Endothelial cell of umbilical vein (primary cell): ENCODE results near the gene ORC2. TPM values are rescaled to one million over a fixed set of nuclear protein-coding genes. Genes with fewer than 3 reads are reported as not detected.

Experiments
- Bru-seq: library from RNA; stranded (reverse); fragments of 400-500 nt; gene quantifications from one replicate; lab custom pipeline; 2021; lab: Mats Ljungman, UMichigan
- BruChase-seq, 2 experiments: library from RNA; stranded (reverse); fragments of 400-500 nt; gene quantifications; one replicate each; lab custom pipeline; 2021; lab: Mats Ljungman, UMichigan
- BruUV-seq: library from RNA; stranded (reverse); fragments of 400-500 nt; replicated peaks from 2 replicates; lab custom pipeline; 2021; lab: Mats Ljungman, UMichigan
- CTCF ChIA-PET: fragments of 300-600, 350-600 bp; sonication (Branson Sonifier 250); formaldehyde crosslinking; loops from one replicate; lab custom pipeline; 2021; ENCODE audit warnings: antibody characterized with exemption, inconsistent platforms; lab: Charles Lee
- POLR2A ChIA-PET: fragments of 300-600, 350-600 bp; sonication (Branson Sonifier 250); formaldehyde crosslinking; loops from one replicate; lab custom pipeline; 2021; ENCODE audit warnings: antibody characterized with exemption, inconsistent platforms; lab: Charles Lee
- DNase-seq: peaks from one replicate; pipeline ENCODE4 v3.0.0-alpha.2; 2011; ENCODE audit warnings: low read depth, low spot score
- FAIRE-seq: peaks from 2 replicates; lab custom pipeline; 2011; peaks lifted over from hg19 to GRCh38; lab: Jason Lieb, UNC
- H2AFZ ChIP-seq: 2 replicates; pipeline ENCODE4 v1.6.0; 2012; ENCODE audit warnings: low read depth, low read length, control low read depth, inconsistent platforms
- H3K27ac ChIP-seq: 2 replicates; pipeline ENCODE4 v1.5.1; 2011; ENCODE audit warnings: low read depth, mild to moderate bottlenecking, control low read depth, low read length, moderate library complexity; ENCODE audit not compliant: insufficient read depth
- H3K27me3 ChIP-seq, 2 experiments: 2 replicates each; pipeline versions ENCODE4 v1.6.0 to v1.6.1; 2011; ENCODE audit warnings: low read length in 2 of 2, mixed read lengths in 1 of 2; ENCODE audit not compliant: control insufficient read depth in 2 of 2, insufficient read depth in 2 of 2
- H3K36me3 ChIP-seq, 2 experiments: 2 replicates in 1 of 2; 3 replicates in 1 of 2; pipeline ENCODE4 v1.5.1; 2011; ENCODE audit warnings: low read length in 2 of 2, mild to moderate bottlenecking in 1 of 2, moderate library complexity in 1 of 2; ENCODE audit not compliant: control insufficient read depth in 2 of 2, insufficient read depth in 2 of 2; ENCODE audit errors: extremely low read depth in 1 of 2
- H3K4me1 ChIP-seq: 3 replicates; pipeline ENCODE4 v1.5.1; 2011; ENCODE audit warnings: mild to moderate bottlenecking, low read length; ENCODE audit not compliant: control insufficient read depth, insufficient read depth; ENCODE audit errors: extremely low read depth
- H3K4me2 ChIP-seq: 2 replicates; pipeline ENCODE4 v1.6.1; 2011; ENCODE audit warnings: low read length, control low read depth, mixed read lengths; ENCODE audit not compliant: insufficient read depth
- H3K4me3 ChIP-seq, 3 experiments: fragments of 200-600 bp in 1 of 3; sonication (generic), shearing (Covaris generic) in 1 of 3; replicated peaks in 1 of 3; 2 replicates each; pipeline ENCODE4 v1.5.1; 2011 to 2016; ENCODE audit warnings: control low read depth in 3 of 3, low read length in 3 of 3, mild to moderate bottlenecking in 2 of 3, inconsistent platforms in 1 of 3, low read depth in 1 of 3, moderate library complexity in 1 of 3; ENCODE audit not compliant: insufficient read depth in 1 of 3
- H3K79me2 ChIP-seq: 2 replicates; pipeline ENCODE4 v1.6.0; 2012; ENCODE audit warnings: low read length, inconsistent platforms; ENCODE audit not compliant: control insufficient read depth, insufficient read depth
- H3K9ac ChIP-seq: replicated peaks from 2 replicates; pipeline ENCODE3; 2011; ENCODE audit warnings: low read length, control low read depth; ENCODE audit not compliant: insufficient read depth; ENCODE audit errors: extremely low read depth
- H3K9me1 ChIP-seq: replicated peaks from 3 replicates; pipeline ENCODE4 v1.6.0; 2011; ENCODE audit warnings: mild to moderate bottlenecking, low read length; ENCODE audit not compliant: control insufficient read depth, insufficient read depth; ENCODE audit errors: extremely low read depth
- H3K9me3 ChIP-seq: replicated peaks from 2 replicates; pipeline ENCODE4 v1.5.1; 2012; ENCODE audit warnings: low read length, inconsistent platforms; ENCODE audit not compliant: control insufficient read depth, insufficient read depth
- H4K20me1 ChIP-seq: replicated peaks from 2 replicates; pipeline ENCODE3; 2011; ENCODE audit warnings: mild to moderate bottlenecking, low read length; ENCODE audit not compliant: control insufficient read depth, insufficient read depth; ENCODE audit errors: extremely low read depth
- EZH2 ChIP-seq: IDR thresholded peaks from 2 replicates; pipeline ENCODE4 v1.6.1; 2012; ENCODE audit warnings: borderline replicate concordance, low read depth, mild to moderate bottlenecking, moderate library complexity, low read length, inconsistent platforms; ENCODE audit not compliant: severe bottlenecking
- FOS ChIP-seq: IDR thresholded peaks from 2 replicates; pipeline ENCODE4 v1.6.1; 2011; ENCODE audit warnings: mild to moderate bottlenecking, low read length, moderate library complexity, borderline replicate concordance; ENCODE audit not compliant: insufficient read depth
- MYC ChIP-seq: IDR thresholded peaks from one replicate; pipeline ENCODE4 v1.6.1; 2011; ENCODE audit warnings: mild to moderate bottlenecking, low read depth, low read length
- POLR2A ChIP-seq: IDR thresholded peaks from 2 replicates; pipeline ENCODE4 v1.6.1; 2012; ENCODE audit warnings: low read depth, mild to moderate bottlenecking, control low read depth, low read length
- POLR2AphosphoS5 ChIP-seq: IDR thresholded peaks from 2 replicates; pipeline ENCODE4 v1.6.1; 2012; ENCODE audit warnings: low read depth, mild to moderate bottlenecking, control low read depth, low read length, moderate library complexity; ENCODE audit not compliant: insufficient read depth
- dilution Hi-C: fragments of 300-500 bp; cut with MboI; formaldehyde crosslinking; loops from one replicate; pipeline ENCODE4 v1.15.0; 2019; ENCODE audit warnings: low sequenced_read_pairs; ENCODE audit not compliant: extremely low pct_ligation_motif_present
- intact Hi-C: fragments of 100-400 bp; cut with micrococcal nuclease; formaldehyde crosslinking; loops from one replicate; pipeline ENCODE4 v1.10.0; 2022
- long read RNA-seq: library from polyadenylated mRNA; stranded (forward); transcript quantifications from one replicate; pipeline ENCODE4 v2.0.0, GENCODE V29; 2021
- polyA minus RNA-seq, 3 experiments: library from RNA; depleted of rRNA, polyadenylated mRNA; stranded (reverse); fragments of >200 nt; gene quantifications; 1 replicate in 1 of 3; 2 replicates in 2 of 3; pipeline ENCODE4 v1.2.3, GENCODE V29; 2011
- polyA plus RNA-seq, 4 experiments: library from polyadenylated mRNA; depleted of rRNA in 3 of 4; stranded (reverse) in 3 of 4; unstranded in 1 of 4; fragments of >200 nt; gene quantifications; 2 replicates each; pipeline versions ENCODE4 v1.2.1 to v1.2.3, GENCODE V29; 2011 to 2012; ENCODE audit warnings: missing spikeins in 1 of 4
- total RNA-seq: library from RNA; stranded (reverse); gene quantifications from 2 replicates; pipeline ENCODE4 v1.2.3, GENCODE V29; 2021
- TF ChIP-seq, protein P1 (sequence below), 2 donors: IDR thresholded peaks; 1 replicate in 1 of 2; 2 replicates in 1 of 2; pipeline ENCODE4 v1.5.1; 2011; ENCODE audit warnings: low read length in 2 of 2, mild to moderate bottlenecking in 2 of 2, moderate library complexity in 2 of 2, control low read depth in 1 of 2, inconsistent platforms in 1 of 2, low read depth in 1 of 2; ENCODE audit not compliant: insufficient read depth in 1 of 2; ENCODE audit errors: extremely low read depth in 1 of 2
- TF ChIP-seq, protein P2 (sequence below): IDR thresholded peaks from 2 replicates; pipeline ENCODE4 v1.6.1; 2011; ENCODE audit not compliant: insufficient read depth, insufficient read length

The ORC2 gene
- total RNA-seq (34.0 and 45.4 TPM in 2 replicates), polyA plus RNA-seq (2.8 and 4.2 TPM in 2 replicates), polyA minus RNA-seq (7.9 and 8.4 TPM in 2 replicates), Bru-seq, nascent RNA (percentile 86 among the genes with signal in this experiment), BruChase-seq, experiment 1, labeled RNA remaining after a 6-hour chase (percentile 83 among the genes with signal in this experiment), BruChase-seq, experiment 2, labeled RNA remaining after a 2-hour chase (percentile 87 among the genes with signal in this experiment)
- 3.8 TPM in 2 replicates for polyA plus RNA-seq (2011; cell fraction: cytosol; rRNA removed)
- 14.1 and 19.4 TPM in 2 replicates for polyA plus RNA-seq (2011; cell fraction: nucleus; rRNA removed)
- polyA plus RNA-seq (2012): 16.3 and 23.3 TPM in 2 replicates
- 6.7 TPM for polyA minus RNA-seq (2011; cell fraction: cytosol; rRNA and poly(A)+ RNA removed)
- 14.9 and 21.4 TPM in 2 replicates for polyA minus RNA-seq (2011; cell fraction: nucleus; rRNA and poly(A)+ RNA removed)
- long read RNA-seq, full-length matches to known transcripts: 25 of 43 reads
- long read RNA-seq, partial matches to known transcripts: 3 of 43 reads
- long read RNA-seq, other reads (novel, unspliced or antisense): 15 of 43 reads

DNA sequence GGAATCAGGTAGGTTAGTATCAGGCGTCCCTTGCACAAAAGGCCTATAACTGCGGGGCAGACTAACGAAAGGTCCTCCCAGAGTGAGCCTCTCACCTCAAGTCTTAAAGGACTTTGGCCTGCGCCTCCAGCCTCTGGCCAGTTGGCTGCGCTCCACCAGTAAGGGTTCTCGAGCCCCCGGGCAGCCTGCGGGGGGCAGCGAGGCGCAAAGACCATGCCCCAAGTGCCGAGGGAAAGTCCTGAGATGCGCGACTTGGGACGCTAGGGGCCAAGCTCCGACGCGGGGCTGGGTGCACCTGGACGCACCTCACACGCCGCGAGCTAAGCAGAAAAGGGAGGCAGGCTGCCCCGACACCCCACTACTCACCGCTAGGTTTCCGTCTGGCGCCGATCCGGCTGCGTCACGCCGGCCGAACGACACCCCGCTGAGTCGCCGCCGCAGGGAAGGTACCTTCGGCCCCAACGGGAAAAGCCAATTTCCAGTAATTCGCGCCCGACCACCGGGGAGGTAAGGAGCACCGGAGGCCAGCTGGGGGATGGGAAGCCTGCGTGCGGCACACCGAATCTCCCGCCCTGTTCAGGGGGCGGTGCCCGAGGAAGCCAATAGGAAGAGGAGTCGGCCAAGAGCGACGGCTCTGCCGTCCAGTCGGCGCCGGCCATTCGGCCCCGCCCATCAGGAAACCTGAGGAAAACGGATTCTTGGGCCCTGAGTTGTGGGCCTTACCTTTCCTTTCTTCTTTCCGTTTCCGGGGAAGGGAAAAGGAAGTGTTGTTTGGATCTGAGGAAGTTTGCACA, at the start of gene ORC2:
Gene ORC2 (minus strand): TSS at position 537 of the 794 bp plus-strand sequence. CDS start 5,537 bp downstream, outside the sequence.
- CTCF ChIA-PET: interaction anchor here (0.5 to 2.7 kb wide), 17 partner anchors 8 to 269 kb away, joined by 3 to 56 read pairs (median 4); partner anchors contain the start of genes CASP10 and CFLAR
- H3K4me1 ChIP-seq: peaks cover 24% of the 10 kb centered on the region
- peak within 1 kb of the TSS; percentile 87 for H3K9ac ChIP-seq
- TF ChIP-seq FOS: peak; percentile 25
- peak; percentile 29 for TF ChIP-seq POLR2AphosphoS5
- TF ChIP-seq, protein P1, sequence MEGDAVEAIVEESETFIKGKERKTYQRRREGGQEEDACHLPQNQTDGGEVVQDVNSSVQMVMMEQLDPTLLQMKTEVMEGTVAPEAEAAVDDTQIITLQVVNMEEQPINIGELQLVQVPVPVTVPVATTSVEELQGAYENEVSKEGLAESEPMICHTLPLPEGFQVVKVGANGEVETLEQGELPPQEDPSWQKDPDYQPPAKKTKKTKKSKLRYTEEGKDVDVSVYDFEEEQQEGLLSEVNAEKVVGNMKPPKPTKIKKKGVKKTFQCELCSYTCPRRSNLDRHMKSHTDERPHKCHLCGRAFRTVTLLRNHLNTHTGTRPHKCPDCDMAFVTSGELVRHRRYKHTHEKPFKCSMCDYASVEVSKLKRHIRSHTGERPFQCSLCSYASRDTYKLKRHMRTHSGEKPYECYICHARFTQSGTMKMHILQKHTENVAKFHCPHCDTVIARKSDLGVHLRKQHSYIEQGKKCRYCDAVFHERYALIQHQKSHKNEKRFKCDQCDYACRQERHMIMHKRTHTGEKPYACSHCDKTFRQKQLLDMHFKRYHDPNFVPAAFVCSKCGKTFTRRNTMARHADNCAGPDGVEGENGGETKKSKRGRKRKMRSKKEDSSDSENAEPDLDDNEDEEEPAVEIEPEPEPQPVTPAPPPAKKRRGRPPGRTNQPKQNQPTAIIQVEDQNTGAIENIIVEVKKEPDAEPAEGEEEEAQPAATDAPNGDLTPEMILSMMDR (IDR thresholded peaks at IDR 0.05; ENCODE audit: extremely low read depth in 1 of 2, insufficient read depth in 1 of 2, low read depth in 1 of 2, low read length in 2 of 2): peak; percentile 66 to 75
- no peak for TF ChIP-seq EZH2
- peak; percentile 29 for TF ChIP-seq MYC
- peak; percentile 69 for TF ChIP-seq POLR2A
- TF ChIP-seq, protein P2, sequence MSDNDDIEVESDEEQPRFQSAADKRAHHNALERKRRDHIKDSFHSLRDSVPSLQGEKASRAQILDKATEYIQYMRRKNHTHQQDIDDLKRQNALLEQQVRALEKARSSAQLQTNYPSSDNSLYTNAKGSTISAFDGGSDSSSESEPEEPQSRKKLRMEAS: no peak
- dilution Hi-C loops: no loop called here
- peak within 1 kb of the TSS; percentile 81 for H2AFZ ChIP-seq
- peak within 1 kb of the TSS; percentile 30 to 79 (median 61) for H3K4me3 ChIP-seq
- peaks cover 33% of the 10 kb centered on the region for H3K79me2 ChIP-seq
- no TSS peak for BruUV-seq
- POLR2A ChIA-PET: no interaction called here
- H3K9me1 ChIP-seq: no peaks in the 10 kb centered on the region
- peak within 1 kb of the TSS; percentile 71 for H3K27ac ChIP-seq
- no peaks in the 10 kb centered on the region for H3K9me3 ChIP-seq
- no peaks in the 10 kb centered on the region for H3K36me3 ChIP-seq
- peak within 1 kb of the TSS; percentile 79 for H3K4me2 ChIP-seq
- H4K20me1 ChIP-seq: no peaks in the 10 kb centered on the region
- no peaks in the 10 kb centered on the region for H3K27me3 ChIP-seq
- DNase-seq (peak; percentile 95), FAIRE-seq (peak; percentile 94)
- intact Hi-C loops: loop anchor here (1.0 kb wide), 3 partner anchors 108 to 214 kb away; partner anchors contain the start of gene HYCC2
